ENCODE results near the gene SUPT3H. TPM values are rescaled to one million over a fixed set of nuclear protein-coding genes. Genes with fewer than 3 reads are reported as not detected.

The SUPT3H gene
- total and polyA plus RNA-seq, 2 of the 8 experiments (the other 6 are each of a cell fraction or from before 2014, with no cell fraction given), result 18.8 to 23.0 TPM

- TF ChIP-seq EP300 (IDR thresholded peaks at IDR 0.05; ENCODE audit: borderline replicate concordance in 1 of 2, low read depth in 2 of 2, low read length in 2 of 2), result no peak
- TF ChIP-seq CHD7 (IDR thresholded peaks at IDR 0.05; ENCODE audit: insufficient replicate concordance, low read length), result no peak
- TF ChIP-seq TBP (IDR thresholded peaks at IDR 0.05; ENCODE audit: low read depth, low read length), result no peak
These were observed 446.3 kb downstream of the SUPT3H start (continued) for GRCh38 chr6:44931385-44931784.
